ENCODE measurements around the gene PRSS33.

Gene PRSS33

GRCh38 chr16:2825049-2825742 lies 37.8 kb upstream of the PRSS33 start:
- no peak overlapping the region for H3K27ac ChIP-seq
- TF ChIP-seq CTCF (conservative IDR thresholded peaks at IDR 0.05), result no peak

- TF ChIP-seq CTCF (conservative IDR thresholded peaks at IDR 0.05), result no peak
- H3K27ac ChIP-seq, result no peak overlapping the region
Observed at GRCh38 chr16:2824626-2825025, 37.3 kb upstream of the PRSS33 start.

GRCh38 chr16:2822496-2822895 lies 35.1 kb upstream of the PRSS33 start:
- no peak for TF ChIP-seq CTCF (conservative IDR thresholded peaks at IDR 0.05)

GRCh38 chr16:2822158-2822495 lies 34.8 kb upstream of the PRSS33 start:
- TF ChIP-seq CTCF (conservative IDR thresholded peaks at IDR 0.05), result no peak

More at GRCh38 chr16:2822496-2822895, 35.1 kb upstream of the PRSS33 start:
- no peak overlapping the region for H3K27ac ChIP-seq

GRCh38 chr16:2821487-2822157 lies 34.3 kb upstream of the PRSS33 start:
- TF ChIP-seq CTCF (conservative IDR thresholded peaks at IDR 0.05), result no peak
- H3K27ac ChIP-seq, result no peak overlapping the region

More at GRCh38 chr16:2822158-2822495, 34.8 kb upstream of the PRSS33 start:
- no peak overlapping the region for H3K27ac ChIP-seq

GRCh38 chr16:2820836-2821486 lies 33.6 kb upstream of the PRSS33 start:
- no peak overlapping the region for H3K27ac ChIP-seq
- TF ChIP-seq CTCF (conservative IDR thresholded peaks at IDR 0.05), result no peak

All from VCaP (cell line).